ENCODE results near the gene C1orf159. TPM values are rescaled to one million over a fixed set of nuclear protein-coding genes. Genes with fewer than 3 reads are reported as not detected.

The C1orf159 gene
- total and polyA plus RNA-seq, 10 of the 15 experiments (the other 5 are each of a cell fraction or from before 2014, with no cell fraction given), result 0.11 to 23.4 (median 8.0) TPM

DNA sequence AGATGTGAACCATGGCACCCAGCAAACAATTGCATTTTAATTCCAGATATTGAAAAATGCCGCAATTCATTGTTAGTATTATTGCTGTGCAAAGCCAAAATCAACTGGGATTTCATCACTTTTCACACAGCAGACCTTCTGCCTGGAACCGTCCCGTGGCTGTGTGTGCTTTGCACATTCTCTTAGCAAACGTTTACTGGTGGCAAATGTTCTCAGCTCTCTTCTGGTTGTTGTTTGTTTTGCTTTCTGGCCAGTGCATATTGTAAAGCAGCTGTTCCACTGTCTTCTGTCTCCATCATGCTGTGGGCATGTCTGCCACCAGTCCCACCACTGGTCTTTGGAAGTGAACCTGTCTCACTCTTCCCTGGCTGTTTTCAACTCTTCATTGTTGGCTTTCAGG is 38.0 kb upstream of the C1orf159 start:
- in situ Hi-C loops (cut with MboI), result no loop called here
- no peak overlapping the region for H3K4me2 ChIP-seq (ENCODE audit: control insufficient read depth, insufficient read depth)
- H3K27me3 ChIP-seq (replicated peaks in 1 of 2; ENCODE audit: control insufficient read depth in 2 of 2, insufficient read depth in 2 of 2, low read length in 1 of 2), result no peaks in the 10 kb centered on the region
- BruUV-seq (replicated peaks), result no TSS peak
- intact Hi-C loops (cut with micrococcal nuclease; ENCODE audit: unreplicated experiment), result no loop called here
- no peak overlapping the region for H3K27ac ChIP-seq (ENCODE audit: control insufficient read depth, insufficient read depth)
- ATAC-seq (no peak), FAIRE-seq (no peak), DNase-seq (ENCODE audit: low read depth, low spot score) (no peak)
- peaks cover 7% of the 10 kb centered on the region for H3K4me1 ChIP-seq (ENCODE audit: control insufficient read depth, insufficient read depth, low read length)
- no peaks in the 10 kb centered on the region; the same call in 2 of the 3 replicates for H3K9me3 ChIP-seq (replicated peaks; ENCODE audit: control insufficient read depth, insufficient read depth, low read length)
- H4K20me1 ChIP-seq (ENCODE audit: control insufficient read depth, insufficient read depth), result no peaks in the 10 kb centered on the region
- H3K9ac ChIP-seq (ENCODE audit: control insufficient read depth, insufficient read depth, low read length), result no peak overlapping the region
- CTCF ChIA-PET, result no interaction called here
- TF ChIP-seq, protein P1, sequence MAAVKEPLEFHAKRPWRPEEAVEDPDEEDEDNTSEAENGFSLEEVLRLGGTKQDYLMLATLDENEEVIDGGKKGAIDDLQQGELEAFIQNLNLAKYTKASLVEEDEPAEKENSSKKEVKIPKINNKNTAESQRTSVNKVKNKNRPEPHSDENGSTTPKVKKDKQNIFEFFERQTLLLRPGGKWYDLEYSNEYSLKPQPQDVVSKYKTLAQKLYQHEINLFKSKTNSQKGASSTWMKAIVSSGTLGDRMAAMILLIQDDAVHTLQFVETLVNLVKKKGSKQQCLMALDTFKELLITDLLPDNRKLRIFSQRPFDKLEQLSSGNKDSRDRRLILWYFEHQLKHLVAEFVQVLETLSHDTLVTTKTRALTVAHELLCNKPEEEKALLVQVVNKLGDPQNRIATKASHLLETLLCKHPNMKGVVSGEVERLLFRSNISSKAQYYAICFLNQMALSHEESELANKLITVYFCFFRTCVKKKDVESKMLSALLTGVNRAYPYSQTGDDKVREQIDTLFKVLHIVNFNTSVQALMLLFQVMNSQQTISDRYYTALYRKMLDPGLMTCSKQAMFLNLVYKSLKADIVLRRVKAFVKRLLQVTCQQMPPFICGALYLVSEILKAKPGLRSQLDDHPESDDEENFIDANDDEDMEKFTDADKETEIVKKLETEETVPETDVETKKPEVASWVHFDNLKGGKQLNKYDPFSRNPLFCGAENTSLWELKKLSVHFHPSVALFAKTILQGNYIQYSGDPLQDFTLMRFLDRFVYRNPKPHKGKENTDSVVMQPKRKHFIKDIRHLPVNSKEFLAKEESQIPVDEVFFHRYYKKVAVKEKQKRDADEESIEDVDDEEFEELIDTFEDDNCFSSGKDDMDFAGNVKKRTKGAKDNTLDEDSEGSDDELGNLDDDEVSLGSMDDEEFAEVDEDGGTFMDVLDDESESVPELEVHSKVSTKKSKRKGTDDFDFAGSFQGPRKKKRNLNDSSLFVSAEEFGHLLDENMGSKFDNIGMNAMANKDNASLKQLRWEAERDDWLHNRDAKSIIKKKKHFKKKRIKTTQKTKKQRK (IDR thresholded peaks at IDR 0.05; ENCODE audit: low read depth, low read length), result no peak
- TF ChIP-seq CEBPB (IDR thresholded peaks at IDR 0.05; ENCODE audit: borderline replicate concordance in 1 of 2, low read depth in 2 of 2, low read length in 2 of 2), result no peak
- TF ChIP-seq, protein P2, sequence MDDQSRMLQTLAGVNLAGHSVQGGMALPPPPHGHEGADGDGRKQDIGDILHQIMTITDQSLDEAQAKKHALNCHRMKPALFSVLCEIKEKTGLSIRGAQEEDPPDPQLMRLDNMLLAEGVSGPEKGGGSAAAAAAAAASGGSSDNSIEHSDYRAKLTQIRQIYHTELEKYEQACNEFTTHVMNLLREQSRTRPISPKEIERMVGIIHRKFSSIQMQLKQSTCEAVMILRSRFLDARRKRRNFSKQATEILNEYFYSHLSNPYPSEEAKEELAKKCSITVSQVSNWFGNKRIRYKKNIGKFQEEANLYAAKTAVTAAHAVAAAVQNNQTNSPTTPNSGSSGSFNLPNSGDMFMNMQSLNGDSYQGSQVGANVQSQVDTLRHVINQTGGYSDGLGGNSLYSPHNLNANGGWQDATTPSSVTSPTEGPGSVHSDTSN (IDR thresholded peaks at IDR 0.05; ENCODE audit: insufficient replicate concordance, low read depth, low read length), result no peak
- TF ChIP-seq SREBF1 (IDR thresholded peaks at IDR 0.05; ENCODE audit: low read length), result no peak
- TF ChIP-seq KAT2A (conservative IDR thresholded peaks at IDR 0.05; ENCODE audit: control insufficient read depth, low read depth, low read length), result no peak
- no peak for TF ChIP-seq NR2F1 (conservative IDR thresholded peaks at IDR 0.05)
- TF ChIP-seq, protein P3, sequence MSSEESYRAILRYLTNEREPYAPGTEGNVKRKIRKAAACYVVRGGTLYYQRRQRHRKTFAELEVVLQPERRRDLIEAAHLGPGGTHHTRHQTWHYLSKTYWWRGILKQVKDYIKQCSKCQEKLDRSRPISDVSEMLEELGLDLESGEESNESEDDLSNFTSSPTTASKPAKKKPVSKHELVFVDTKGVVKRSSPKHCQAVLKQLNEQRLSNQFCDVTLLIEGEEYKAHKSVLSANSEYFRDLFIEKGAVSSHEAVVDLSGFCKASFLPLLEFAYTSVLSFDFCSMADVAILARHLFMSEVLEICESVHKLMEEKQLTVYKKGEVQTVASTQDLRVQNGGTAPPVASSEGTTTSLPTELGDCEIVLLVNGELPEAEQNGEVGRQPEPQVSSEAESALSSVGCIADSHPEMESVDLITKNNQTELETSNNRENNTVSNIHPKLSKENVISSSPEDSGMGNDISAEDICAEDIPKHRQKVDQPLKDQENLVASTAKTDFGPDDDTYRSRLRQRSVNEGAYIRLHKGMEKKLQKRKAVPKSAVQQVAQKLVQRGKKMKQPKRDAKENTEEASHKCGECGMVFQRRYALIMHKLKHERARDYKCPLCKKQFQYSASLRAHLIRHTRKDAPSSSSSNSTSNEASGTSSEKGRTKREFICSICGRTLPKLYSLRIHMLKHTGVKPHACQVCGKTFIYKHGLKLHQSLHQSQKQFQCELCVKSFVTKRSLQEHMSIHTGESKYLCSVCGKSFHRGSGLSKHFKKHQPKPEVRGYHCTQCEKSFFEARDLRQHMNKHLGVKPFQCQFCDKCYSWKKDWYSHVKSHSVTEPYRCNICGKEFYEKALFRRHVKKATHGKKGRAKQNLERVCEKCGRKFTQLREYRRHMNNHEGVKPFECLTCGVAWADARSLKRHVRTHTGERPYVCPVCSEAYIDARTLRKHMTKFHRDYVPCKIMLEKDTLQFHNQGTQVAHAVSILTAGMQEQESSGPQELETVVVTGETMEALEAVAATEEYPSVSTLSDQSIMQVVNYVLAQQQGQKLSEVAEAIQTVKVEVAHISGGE (CRISPR knock-in tag; IDR thresholded peaks at IDR 0.05), result no peak
- TF ChIP-seq NFYB (IDR thresholded peaks at IDR 0.05; ENCODE audit: insufficient read depth, low read depth, low read length), result no peak
- TF ChIP-seq MXI1 (IDR thresholded peaks at IDR 0.05; ENCODE audit: low read depth, low read length), result no peak
- no peak for TF ChIP-seq MEF2B (IDR thresholded peaks at IDR 0.05; ENCODE audit: partially characterized antibody, poor library complexity, severe bottlenecking)
- TF ChIP-seq, protein P4, sequence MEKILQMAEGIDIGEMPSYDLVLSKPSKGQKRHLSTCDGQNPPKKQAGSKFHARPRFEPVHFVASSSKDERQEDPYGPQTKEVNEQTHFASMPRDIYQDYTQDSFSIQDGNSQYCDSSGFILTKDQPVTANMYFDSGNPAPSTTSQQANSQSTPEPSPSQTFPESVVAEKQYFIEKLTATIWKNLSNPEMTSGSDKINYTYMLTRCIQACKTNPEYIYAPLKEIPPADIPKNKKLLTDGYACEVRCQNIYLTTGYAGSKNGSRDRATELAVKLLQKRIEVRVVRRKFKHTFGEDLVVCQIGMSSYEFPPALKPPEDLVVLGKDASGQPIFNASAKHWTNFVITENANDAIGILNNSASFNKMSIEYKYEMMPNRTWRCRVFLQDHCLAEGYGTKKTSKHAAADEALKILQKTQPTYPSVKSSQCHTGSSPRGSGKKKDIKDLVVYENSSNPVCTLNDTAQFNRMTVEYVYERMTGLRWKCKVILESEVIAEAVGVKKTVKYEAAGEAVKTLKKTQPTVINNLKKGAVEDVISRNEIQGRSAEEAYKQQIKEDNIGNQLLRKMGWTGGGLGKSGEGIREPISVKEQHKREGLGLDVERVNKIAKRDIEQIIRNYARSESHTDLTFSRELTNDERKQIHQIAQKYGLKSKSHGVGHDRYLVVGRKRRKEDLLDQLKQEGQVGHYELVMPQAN (conservative IDR thresholded peaks at IDR 0.05), result no peak
- TF ChIP-seq CBFB (IDR thresholded peaks at IDR 0.05; ENCODE audit: low read depth), result no peak
- TF ChIP-seq FOXK2 (IDR thresholded peaks at IDR 0.05), result no peak
- TF ChIP-seq NFXL1 (IDR thresholded peaks at IDR 0.05; ENCODE audit: borderline replicate concordance), result no peak
- no peak overlapping the region for H2AFZ ChIP-seq (ENCODE audit: control insufficient read depth, low read depth, low read length)
- no peak overlapping the region for H3K4me3 ChIP-seq
- no peaks in the 10 kb centered on the region for H3K36me3 ChIP-seq (ENCODE audit: control insufficient read depth in 2 of 2, insufficient read depth in 2 of 2, low read length in 1 of 2)
- RAD21 ChIA-PET (ENCODE audit: unreplicated experiment), result no interaction called here
- SMC1A ChIA-PET (ENCODE audit: uncharacterized antibody, unreplicated experiment), result interaction anchor here (0.7 kb wide), 1 partner anchor 34 kb away, joined by 3 read pairs; no protein-coding TSS in a partner anchor
- no peaks in the 10 kb centered on the region for H3K79me2 ChIP-seq (ENCODE audit: control insufficient read depth, insufficient read depth, low read length)
- 81% methylated on average over 4 of the region's 4 CpGs for WGBS (ENCODE audit: insufficient coverage, insufficient replicate concordance, low lambda C conversion rate, missing lambda C conversion rate)
- POLR2A ChIA-PET, result no interaction called here

Data from GM12878 (cell line).